Measurements from ENCODE around the gene PCID2. TPM values are rescaled to one million over a fixed set of nuclear protein-coding genes. Genes with fewer than 3 reads are reported as not detected.

Gene PCID2
- total and polyA plus RNA-seq, 2 of the 13 experiments (the other 11 are each of a cell fraction or from before 2014, with no cell fraction given), result 65.0 to 111 TPM

DNA sequence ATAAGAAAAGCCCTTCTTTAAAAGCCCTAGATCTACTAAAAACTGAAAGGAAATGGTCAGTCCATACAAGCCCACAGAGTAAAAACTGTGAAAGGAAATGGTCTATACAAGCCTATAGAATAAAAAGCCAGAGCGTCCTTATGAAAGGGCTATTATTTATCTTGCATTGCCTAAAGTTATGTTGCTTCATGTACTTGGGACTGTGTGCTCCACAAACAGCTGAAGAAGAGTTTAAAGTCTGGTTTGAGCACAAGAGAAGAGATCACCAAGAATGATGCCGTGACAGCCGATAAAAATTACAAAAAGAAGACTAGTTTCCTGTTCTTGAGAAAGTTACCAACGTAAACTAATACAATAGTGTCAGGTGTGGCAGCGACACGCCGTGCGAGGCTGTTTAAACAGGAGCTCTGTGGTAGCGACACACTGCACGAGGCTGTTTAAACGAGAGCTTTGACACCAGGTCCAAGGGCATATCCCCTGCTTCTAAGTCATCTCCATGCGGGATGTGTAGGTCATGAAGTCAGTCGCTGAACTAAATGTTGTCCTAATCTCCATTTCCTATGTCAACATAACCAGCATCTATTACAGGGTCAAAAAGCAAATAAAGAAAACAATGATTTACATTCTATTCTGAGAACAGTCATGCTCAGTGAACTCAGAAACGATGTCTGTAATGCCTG, 24.9 kb downstream of the PCID2 start (continued):
- TF ChIP-seq ZNF253 (CRISPR knock-in tag; IDR thresholded peaks at IDR 0.05; ENCODE audit: borderline replicate concordance) (no peak), ATF7 (IDR thresholded peaks at IDR 0.05) (no peak), ATF7 (CRISPR knock-in tag; IDR thresholded peaks at IDR 0.05) (peak; percentile 43; the same call in 1 of the 2 replicates), ZNF333 (CRISPR knock-in tag; IDR thresholded peaks at IDR 0.05; ENCODE audit: borderline replicate concordance) (no peak), ZFP36 (IDR thresholded peaks at IDR 0.05; ENCODE audit: borderline replicate concordance, low read depth, low read length, partially characterized antibody) (no peak), XBP1 (CRISPR knock-in tag; IDR thresholded peaks at IDR 0.05) (no peak), CBX1 (IDR thresholded peaks at IDR 0.05; ENCODE audit: low read depth) (no peak), SNRNP70 (IDR thresholded peaks at IDR 0.05; ENCODE audit: low read depth, low read length) (no peak), KDM3A (CRISPR knock-in tag; IDR thresholded peaks at IDR 0.05; ENCODE audit: low read depth) (no peak; the same call in 1 of the 2 replicates), ZNF562 (CRISPR knock-in tag; IDR thresholded peaks at IDR 0.05; ENCODE audit: borderline replicate concordance) (no peak), ZNF552 (CRISPR knock-in tag; IDR thresholded peaks at IDR 0.05; ENCODE audit: borderline replicate concordance) (no peak), ZNF382 (CRISPR knock-in tag; IDR thresholded peaks at IDR 0.05; ENCODE audit: borderline replicate concordance) (no peak), ZNF432 (CRISPR knock-in tag; IDR thresholded peaks at IDR 0.05; ENCODE audit: borderline replicate concordance) (no peak), KLF6 (CRISPR knock-in tag; IDR thresholded peaks at IDR 0.05) (peak; percentile 60; the same call in 1 of the 2 replicates), KLF13 (CRISPR knock-in tag; IDR thresholded peaks at IDR 0.05) (no peak), JUNB (CRISPR knock-in tag; IDR thresholded peaks at IDR 0.05; ENCODE audit: borderline replicate concordance) (no peak), TEAD2 (CRISPR knock-in tag; IDR thresholded peaks at IDR 0.05) (no peak), ELF1 (CRISPR knock-in tag; IDR thresholded peaks at IDR 0.05) (no peak), GATA4 (IDR thresholded peaks at IDR 0.05; ENCODE audit: borderline replicate concordance, low read depth) (no peak), MXI1 (IDR thresholded peaks at IDR 0.05; ENCODE audit: borderline replicate concordance, low read depth, low read length) (peak; percentile 66; the same call in 2 of the 3 replicates), ZNF772 (CRISPR knock-in tag; IDR thresholded peaks at IDR 0.05) (no peak)
- TF ChIP-seq, protein P1, sequence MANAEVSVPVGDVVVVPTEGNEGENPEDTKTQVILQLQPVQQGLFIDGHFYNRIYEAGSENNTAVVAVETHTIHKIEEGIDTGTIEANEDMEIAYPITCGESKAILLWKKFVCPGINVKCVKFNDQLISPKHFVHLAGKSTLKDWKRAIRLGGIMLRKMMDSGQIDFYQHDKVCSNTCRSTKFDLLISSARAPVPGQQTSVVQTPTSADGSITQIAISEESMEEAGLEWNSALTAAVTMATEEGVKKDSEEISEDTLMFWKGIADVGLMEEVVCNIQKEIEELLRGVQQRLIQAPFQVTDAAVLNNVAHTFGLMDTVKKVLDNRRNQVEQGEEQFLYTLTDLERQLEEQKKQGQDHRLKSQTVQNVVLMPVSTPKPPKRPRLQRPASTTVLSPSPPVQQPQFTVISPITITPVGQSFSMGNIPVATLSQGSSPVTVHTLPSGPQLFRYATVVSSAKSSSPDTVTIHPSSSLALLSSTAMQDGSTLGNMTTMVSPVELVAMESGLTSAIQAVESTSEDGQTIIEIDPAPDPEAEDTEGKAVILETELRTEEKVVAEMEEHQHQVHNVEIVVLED (CRISPR knock-in tag; IDR thresholded peaks at IDR 0.05; ENCODE audit: borderline replicate concordance), result no peak; the same call in 1 of the 2 replicates
- TF ChIP-seq, protein P2, sequence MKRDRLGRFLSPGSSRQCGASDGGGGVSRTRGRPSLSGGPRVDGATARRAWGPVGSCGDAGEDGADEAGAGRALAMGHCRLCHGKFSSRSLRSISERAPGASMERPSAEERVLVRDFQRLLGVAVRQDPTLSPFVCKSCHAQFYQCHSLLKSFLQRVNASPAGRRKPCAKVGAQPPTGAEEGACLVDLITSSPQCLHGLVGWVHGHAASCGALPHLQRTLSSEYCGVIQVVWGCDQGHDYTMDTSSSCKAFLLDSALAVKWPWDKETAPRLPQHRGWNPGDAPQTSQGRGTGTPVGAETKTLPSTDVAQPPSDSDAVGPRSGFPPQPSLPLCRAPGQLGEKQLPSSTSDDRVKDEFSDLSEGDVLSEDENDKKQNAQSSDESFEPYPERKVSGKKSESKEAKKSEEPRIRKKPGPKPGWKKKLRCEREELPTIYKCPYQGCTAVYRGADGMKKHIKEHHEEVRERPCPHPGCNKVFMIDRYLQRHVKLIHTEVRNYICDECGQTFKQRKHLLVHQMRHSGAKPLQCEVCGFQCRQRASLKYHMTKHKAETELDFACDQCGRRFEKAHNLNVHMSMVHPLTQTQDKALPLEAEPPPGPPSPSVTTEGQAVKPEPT (CRISPR knock-in tag; IDR thresholded peaks at IDR 0.05; ENCODE audit: low read depth), result no peak
- TF ChIP-seq, protein P3, sequence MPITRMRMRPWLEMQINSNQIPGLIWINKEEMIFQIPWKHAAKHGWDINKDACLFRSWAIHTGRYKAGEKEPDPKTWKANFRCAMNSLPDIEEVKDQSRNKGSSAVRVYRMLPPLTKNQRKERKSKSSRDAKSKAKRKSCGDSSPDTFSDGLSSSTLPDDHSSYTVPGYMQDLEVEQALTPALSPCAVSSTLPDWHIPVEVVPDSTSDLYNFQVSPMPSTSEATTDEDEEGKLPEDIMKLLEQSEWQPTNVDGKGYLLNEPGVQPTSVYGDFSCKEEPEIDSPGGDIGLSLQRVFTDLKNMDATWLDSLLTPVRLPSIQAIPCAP (CRISPR knock-in tag; IDR thresholded peaks at IDR 0.05; ENCODE audit: low read depth), result no peak
- TF ChIP-seq, protein P4, sequence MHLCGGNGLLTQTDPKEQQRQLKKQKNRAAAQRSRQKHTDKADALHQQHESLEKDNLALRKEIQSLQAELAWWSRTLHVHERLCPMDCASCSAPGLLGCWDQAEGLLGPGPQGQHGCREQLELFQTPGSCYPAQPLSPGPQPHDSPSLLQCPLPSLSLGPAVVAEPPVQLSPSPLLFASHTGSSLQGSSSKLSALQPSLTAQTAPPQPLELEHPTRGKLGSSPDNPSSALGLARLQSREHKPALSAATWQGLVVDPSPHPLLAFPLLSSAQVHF (CRISPR knock-in tag; IDR thresholded peaks at IDR 0.05), result no peak

Measured in HepG2 (cell line).